Neural cell (in vitro differentiated cells): ENCODE results near the gene CDT1.

Source experiments
- CTCF ChIP-seq: fragments of 450-650 bp; IDR thresholded peaks from 2 replicates; pipeline ENCODE4 v1.5.1; 2014; ENCODE audit warnings: antibody characterized with exemption, mild to moderate bottlenecking, moderate library complexity; ENCODE audit not compliant: poor library complexity, severe bottlenecking
- EZH2 ChIP-seq: fragments of 200-600, 300-800 bp; shearing (Covaris generic), sonication (generic); IDR thresholded peaks from 2 replicates; pipeline ENCODE4 v1.6.1; 2014; ENCODE audit warnings: antibody characterized with exemption, low read length, borderline replicate concordance, mild to moderate bottlenecking; ENCODE audit not compliant: insufficient read depth, poor library complexity, severe bottlenecking
- POLR2AphosphoS5 ChIP-seq: IDR thresholded peaks from 2 replicates; pipeline ENCODE4 v1.6.1; 2012

- TF ChIP-seq EZH2 (no peak), POLR2AphosphoS5 (no peak), CTCF (no peak)
Observed at GRCh38 chr16:88839026-88839529, 35.5 kb downstream of the CDT1 start.
